ENCODE measurements around the gene LRRTM2.

The LRRTM2 gene

GRCh38 chr5:138878437-138879235 lies 3.5 kb upstream of the LRRTM2 start:
- no peak for DNase-seq

GRCh38 chr5:138876811-138877210 lies 1.7 kb upstream of the LRRTM2 start:
- DNase-seq = no peak

GRCh38 chr5:138875946-138876345 lies 811 bp upstream of the LRRTM2 start:
- no peak for DNase-seq

- DNase-seq = no peak
Observed at GRCh38 chr5:138875552-138875875, 379 bp upstream of the LRRTM2 start.

GRCh38 chr5:138874241-138874640 lies 894 bp downstream of the LRRTM2 start:
- peak; percentile 65 for DNase-seq

GRCh38 chr5:138873466-138874221 lies 1.5 kb downstream of the LRRTM2 start:
- DNase-seq = peak; percentile 71

GRCh38 chr5:138872841-138873465 lies 2.2 kb downstream of the LRRTM2 start:
- peak; percentile 82 for DNase-seq

- peak; percentile 35 for DNase-seq
Observed at GRCh38 chr5:138870611-138871010, 4.5 kb downstream of the LRRTM2 start.

- peak; percentile 24 for DNase-seq
Observed at GRCh38 chr5:138869763-138870500, 5.2 kb downstream of the LRRTM2 start.

GRCh38 chr5:138869038-138869437 lies 6.1 kb downstream of the LRRTM2 start:
- DNase-seq = no peak

GRCh38 chr5:138867011-138867410 lies 8.1 kb downstream of the LRRTM2 start:
- no peak for DNase-seq

GRCh38 chr5:138853132-138853531 lies 22.0 kb downstream of the LRRTM2 start:
- DNase-seq = no peak

- no peak for DNase-seq
Observed at GRCh38 chr5:138850865-138851435, 24.2 kb downstream of the LRRTM2 start.

- DNase-seq = no peak
Observed at GRCh38 chr5:138849882-138850281, 25.3 kb downstream of the LRRTM2 start.

- DNase-seq = no peak
Observed at GRCh38 chr5:138849439-138849838, 25.7 kb downstream of the LRRTM2 start.

- no peak for DNase-seq
Observed at GRCh38 chr5:138844812-138845513, 30.2 kb downstream of the LRRTM2 start.

- DNase-seq = no peak
Observed at GRCh38 chr5:138844125-138844461, 31.0 kb downstream of the LRRTM2 start.

- no peak for DNase-seq
Observed at GRCh38 chr5:138843316-138844124, 31.6 kb downstream of the LRRTM2 start.

- DNase-seq = no peak
Observed at GRCh38 chr5:138841531-138841930, 33.6 kb downstream of the LRRTM2 start.

- DNase-seq = peak; percentile 88
Observed at GRCh38 chr5:138840103-138840502, 35.0 kb downstream of the LRRTM2 start.

GRCh38 chr5:138837160-138837559 lies 38.0 kb downstream of the LRRTM2 start:
- DNase-seq = no peak

Data from eye (tissue), 1 donor.